Calu3 (cell line): ENCODE results near the gene DSE. TPM values are rescaled to one million over a fixed set of nuclear protein-coding genes. Genes with fewer than 3 reads are reported as not detected.
A peak's percentile ranks its signal among the peaks of the same experiment; 100 is the strongest.

ENCODE experiments used
- BruUV-seq: library from RNA; stranded (reverse); fragments of 400-500 nt; replicated peaks from 2 replicates; lab custom pipeline; 2021; lab: Mats Ljungman, UMichigan
- CTCF ChIA-PET: fragments of 300-600 bp; sonication (Branson Sonifier 250); formaldehyde crosslinking; loops from one replicate; lab custom pipeline; 2022; ENCODE audit warnings: antibody characterized with exemption; lab: Charles Lee
- DNase-seq: peaks from one replicate; pipeline ENCODE4 v3.0.0; 2022
- H3K27ac Mint-ChIP-seq: one replicate; pipeline ENCODE4 v1.8.0; 2022; ENCODE audit warnings: mixed read lengths; ENCODE audit not compliant: unreplicated experiment
- H3K27me3 Mint-ChIP-seq: one replicate; pipeline ENCODE4 v1.8.0; 2022; ENCODE audit warnings: mixed read lengths; ENCODE audit not compliant: unreplicated experiment
- H3K36me3 Mint-ChIP-seq: one replicate; pipeline ENCODE4 v1.8.0; 2022; ENCODE audit warnings: mild to moderate bottlenecking, moderate library complexity, mixed read lengths; ENCODE audit not compliant: insufficient read depth, unreplicated experiment
- H3K4me1 Mint-ChIP-seq: one replicate; pipeline ENCODE4 v1.8.0; 2022; ENCODE audit warnings: mild to moderate bottlenecking, low read depth, mixed read lengths; ENCODE audit not compliant: unreplicated experiment
- H3K4me3 Mint-ChIP-seq: one replicate; pipeline ENCODE4 v1.8.0; 2022; ENCODE audit warnings: mild to moderate bottlenecking, low read depth, moderate library complexity, mixed read lengths; ENCODE audit not compliant: unreplicated experiment
- H3K9me3 Mint-ChIP-seq: one replicate; pipeline ENCODE4 v1.8.0; 2022; ENCODE audit warnings: low read depth, mixed read lengths; ENCODE audit not compliant: unreplicated experiment
- intact Hi-C: fragments of 100-400 bp; cut with micrococcal nuclease; formaldehyde crosslinking; loops from one replicate; pipeline ENCODE4 v1.10.0; 2022; ENCODE audit not compliant: unreplicated experiment
- total RNA-seq: library from RNA; stranded (reverse); gene quantifications from 2 replicates; pipeline ENCODE4 v1.2.3, GENCODE V29; 2022
- TF ChIP-seq, protein P1 (sequence below): fragments of 200-600 bp; IDR thresholded peaks from one replicate; pipeline ENCODE4 v1.8.0; 2022; ENCODE audit warnings: antibody characterized with exemption; ENCODE audit not compliant: unreplicated experiment

DSE gene
- total RNA-seq, 1 experiment from 2014 or later: 43.8 TPM

DNA sequence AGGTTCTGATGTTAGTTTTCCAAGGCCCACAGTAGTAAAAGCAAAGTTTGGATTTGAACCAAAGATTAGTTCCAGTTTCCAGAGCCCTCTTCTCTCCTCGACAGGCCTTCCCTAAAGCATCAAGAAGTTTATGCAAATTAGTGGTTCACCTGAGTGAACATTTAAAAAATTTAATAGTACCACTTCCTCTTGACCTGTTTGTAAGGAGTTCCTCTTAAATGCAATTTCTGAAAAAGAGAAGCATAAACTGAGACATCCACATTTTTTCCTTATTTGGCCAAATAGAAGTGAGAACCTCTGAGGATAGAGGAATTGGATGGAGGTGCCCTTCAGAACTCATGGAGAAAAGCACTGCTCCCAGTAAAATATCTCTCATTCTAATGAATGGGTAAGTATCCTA is 1.2 kb upstream of the DSE start:
- no peaks in the 10 kb centered on the region for H3K9me3 Mint-ChIP-seq
- H3K27ac Mint-ChIP-seq: peak overlapping the region; percentile 44
- no peak for DNase-seq
- TF ChIP-seq, protein P1, sequence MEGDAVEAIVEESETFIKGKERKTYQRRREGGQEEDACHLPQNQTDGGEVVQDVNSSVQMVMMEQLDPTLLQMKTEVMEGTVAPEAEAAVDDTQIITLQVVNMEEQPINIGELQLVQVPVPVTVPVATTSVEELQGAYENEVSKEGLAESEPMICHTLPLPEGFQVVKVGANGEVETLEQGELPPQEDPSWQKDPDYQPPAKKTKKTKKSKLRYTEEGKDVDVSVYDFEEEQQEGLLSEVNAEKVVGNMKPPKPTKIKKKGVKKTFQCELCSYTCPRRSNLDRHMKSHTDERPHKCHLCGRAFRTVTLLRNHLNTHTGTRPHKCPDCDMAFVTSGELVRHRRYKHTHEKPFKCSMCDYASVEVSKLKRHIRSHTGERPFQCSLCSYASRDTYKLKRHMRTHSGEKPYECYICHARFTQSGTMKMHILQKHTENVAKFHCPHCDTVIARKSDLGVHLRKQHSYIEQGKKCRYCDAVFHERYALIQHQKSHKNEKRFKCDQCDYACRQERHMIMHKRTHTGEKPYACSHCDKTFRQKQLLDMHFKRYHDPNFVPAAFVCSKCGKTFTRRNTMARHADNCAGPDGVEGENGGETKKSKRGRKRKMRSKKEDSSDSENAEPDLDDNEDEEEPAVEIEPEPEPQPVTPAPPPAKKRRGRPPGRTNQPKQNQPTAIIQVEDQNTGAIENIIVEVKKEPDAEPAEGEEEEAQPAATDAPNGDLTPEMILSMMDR: no peak
- CTCF ChIA-PET: no interaction called here
- no TSS peak for BruUV-seq
- intact Hi-C loops: no loop called here
- H3K27me3 Mint-ChIP-seq: no peaks in the 10 kb centered on the region
- peaks cover 13% of the 10 kb centered on the region for H3K4me1 Mint-ChIP-seq
- H3K36me3 Mint-ChIP-seq: peaks cover 22% of the 10 kb centered on the region
- H3K4me3 Mint-ChIP-seq: peak overlapping the region; percentile 84

GRCh38 chr6:116369964-116370759 is 585 bp upstream of the DSE start:
- TSS peak; percentile 63 for BruUV-seq
- Mint-ChIP-seq H3K4me3 (peak overlapping the region; percentile 84), H3K27me3 (no peaks in the 10 kb centered on the region), H3K9me3 (no peaks in the 10 kb centered on the region), H3K27ac (peak overlapping the region; percentile 44), H3K4me1 (peaks cover 14% of the 10 kb centered on the region), H3K36me3 (peaks cover 22% of the 10 kb centered on the region)
- intact Hi-C loops: loop anchor here (2.0 kb wide), 1 partner anchor 17 kb away; no protein-coding TSS in a partner anchor
- TF ChIP-seq, protein P1: no peak
- no peak for DNase-seq
- CTCF ChIA-PET: no interaction called here

DNA sequence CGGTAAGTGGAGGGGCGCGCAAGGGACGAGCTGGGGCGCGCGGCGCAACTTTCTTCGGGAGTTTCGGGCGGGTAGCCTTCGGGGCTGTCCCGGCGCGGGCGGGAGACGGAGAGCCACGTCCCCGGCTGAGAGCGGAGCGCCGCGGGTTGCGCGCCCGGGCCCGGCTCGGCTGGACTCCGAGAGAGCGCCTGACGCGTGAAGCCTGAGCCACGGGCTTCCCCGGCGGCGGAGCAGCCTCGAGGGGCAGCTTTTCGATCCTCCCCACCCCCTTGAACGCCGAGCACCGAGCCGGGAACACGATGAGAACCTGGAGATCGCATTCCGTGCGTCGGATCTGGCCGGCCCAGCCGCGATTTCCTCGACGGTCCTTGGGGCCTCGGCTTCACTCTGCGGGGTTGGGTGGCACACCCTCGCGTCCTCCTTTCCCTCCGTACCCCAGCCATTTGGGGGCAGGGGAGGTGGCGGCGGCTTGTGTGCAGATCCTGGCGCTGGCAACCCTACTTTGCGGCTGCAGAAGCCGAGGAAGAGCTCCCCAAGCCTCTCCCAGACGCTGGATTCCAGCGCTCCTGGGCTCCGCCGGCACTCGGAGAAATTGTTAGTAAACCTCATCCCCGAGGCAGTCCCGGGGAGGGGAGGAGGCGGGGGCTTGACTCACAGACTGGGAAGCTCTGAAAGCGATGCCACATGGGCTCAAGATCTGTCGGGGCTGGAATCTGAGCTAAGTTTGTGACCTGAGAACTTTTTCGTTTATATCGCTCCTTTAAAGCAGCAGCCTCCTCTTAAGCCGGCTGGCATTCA is 572 bp downstream of the DSE start:
- no peaks in the 10 kb centered on the region for H3K9me3 Mint-ChIP-seq
- DNase-seq: peak; percentile 69
- H3K4me3 Mint-ChIP-seq: peak overlapping the region; percentile 84
- H3K27ac Mint-ChIP-seq: peak overlapping the region; percentile 42
- CTCF ChIA-PET: interaction anchor here (0.6 to 1.3 kb wide), 4 partner anchors 8 to 75 kb away, joined by 3 to 5 read pairs (median 4); no protein-coding TSS in a partner anchor
- H3K4me1 Mint-ChIP-seq: peaks cover 21% of the 10 kb centered on the region
- no peaks in the 10 kb centered on the region for H3K27me3 Mint-ChIP-seq
- intact Hi-C loops: loop anchor here (2.0 kb wide), 1 partner anchor 15 kb away; no protein-coding TSS in a partner anchor
- TF ChIP-seq, protein P1: no peak
- no TSS peak for BruUV-seq
- peaks cover 22% of the 10 kb centered on the region for H3K36me3 Mint-ChIP-seq

GRCh38 chr6:116371918-116372209 is 1.1 kb downstream of the DSE start:
- intact Hi-C loops: loop anchor here (2.0 kb wide), 1 partner anchor 15 kb away; no protein-coding TSS in a partner anchor
- CTCF ChIA-PET: interaction anchor here (0.6 to 1.3 kb wide), 3 partner anchors 8 to 22 kb away, joined by 3 to 5 read pairs (median 4); no protein-coding TSS in a partner anchor
- no peak for DNase-seq
- Mint-ChIP-seq H3K27me3 (no peaks in the 10 kb centered on the region), H3K36me3 (peaks cover 22% of the 10 kb centered on the region), H3K4me1 (peaks cover 24% of the 10 kb centered on the region), H3K27ac (no peak overlapping the region), H3K4me3 (peak overlapping the region; percentile 84), H3K9me3 (no peaks in the 10 kb centered on the region)
- TF ChIP-seq, protein P1: no peak
- no TSS peak for BruUV-seq
